GM12872 (cell line): Measurements from ENCODE around the gene TMEM178B.

ENCODE experiments used
- CTCF ChIP-seq: IDR thresholded peaks from 3 replicates; pipeline ENCODE4 v1.5.1; 2011; ENCODE audit warnings: low read depth, mild to moderate bottlenecking, low read length, moderate library complexity; ENCODE audit not compliant: insufficient read depth

Gene TMEM178B

GRCh38 chr7:141411133-141411532 is 337.3 kb downstream of the TMEM178B start:
- no peak for TF ChIP-seq CTCF

GRCh38 chr7:141415999-141416398 is 342.1 kb downstream of the TMEM178B start:
- no peak for TF ChIP-seq CTCF

- no peak for TF ChIP-seq CTCF
These were observed 342.9 kb downstream of the TMEM178B start for GRCh38 chr7:141416650-141417270.

- no peak for TF ChIP-seq CTCF
These were observed 343.6 kb downstream of the TMEM178B start for GRCh38 chr7:141417506-141417905.

GRCh38 chr7:141418066-141418465 is 344.2 kb downstream of the TMEM178B start:
- TF ChIP-seq CTCF, result no peak

GRCh38 chr7:141421306-141421705 is 347.4 kb downstream of the TMEM178B start:
- no peak for TF ChIP-seq CTCF

- no peak for TF ChIP-seq CTCF
These were observed 353.3 kb downstream of the TMEM178B start for GRCh38 chr7:141427134-141427533.
